Suprapubic skin (tissue), 4 donors: ENCODE results near the gene AJAP1. TPM values are rescaled to one million over a fixed set of nuclear protein-coding genes. Genes with fewer than 3 reads are reported as not detected.

Experiments
- DNase-seq, 2 donors: peaks; one replicate each; pipeline ENCODE4 v3.0.0-alpha.2; 2019; ENCODE audit warnings: low spot score in 2 of 2
- H3K27ac ChIP-seq: fragments of 200-600 bp; sonication (generic); one replicate; pipeline ENCODE4 v1.5.1; 2019
- H3K27me3 ChIP-seq: fragments of 200-600 bp; sonication (generic); one replicate; pipeline ENCODE4 v1.5.1; 2019
- H3K36me3 ChIP-seq: fragments of 200-600 bp; sonication (generic); one replicate; pipeline ENCODE4 v1.5.1; 2019
- H3K4me1 ChIP-seq: fragments of 200-600 bp; sonication (generic); one replicate; pipeline ENCODE4 v1.5.1; 2019
- H3K4me3 ChIP-seq: fragments of 200-600 bp; sonication (generic); one replicate; pipeline ENCODE4 v1.5.1; 2019; ENCODE audit warnings: mild to moderate bottlenecking
- H3K9me3 ChIP-seq: fragments of 200-600 bp; sonication (generic); one replicate; pipeline ENCODE4 v1.5.1; 2019
- EP300 ChIP-seq: sonication (generic); formaldehyde crosslinking; IDR thresholded peaks from one replicate; pipeline ENCODE4 v1.6.1; 2017; ENCODE audit warnings: antibody characterized with exemption
- POLR2A ChIP-seq, 2 donors: fragments of 450-650 bp; IDR thresholded peaks; one replicate each; pipeline ENCODE4 v1.6.1; 2017; ENCODE audit warnings: antibody characterized with exemption in 2 of 2, mild to moderate bottlenecking in 2 of 2, moderate library complexity in 2 of 2
- POLR2AphosphoS5 ChIP-seq, 3 donors: sonication (generic); formaldehyde crosslinking; IDR thresholded peaks; one replicate each; pipeline ENCODE4 v1.6.1; 2017; ENCODE audit warnings: antibody characterized with exemption in 3 of 3
- WGBS: methylation state at CpG from one replicate; pipeline ENCODE4 v1.1.5; 2018; 5-methylcytosine and 5-hydroxymethylcytosine counted together
- total RNA-seq, 4 donors: library from RNA; depleted of rRNA; stranded (reverse); fragments of >200 nt; gene quantifications; one replicate each; pipeline ENCODE4 v1.1.0, GENCODE V29; 2016
- TF ChIP-seq, protein P1 (sequence below), 2 donors: fragments of 200-600 bp in 1 of 2; fragments of 450-650 bp in 1 of 2; sonication (generic) in 1 of 2; IDR thresholded peaks; one replicate each; pipeline ENCODE4 v1.5.1; 2016 to 2019; ENCODE audit warnings: antibody characterized with exemption in 2 of 2, mild to moderate bottlenecking in 1 of 2, moderate library complexity in 1 of 2

Gene AJAP1
- total RNA-seq, 4 donors from 2014 or later, result 0.11 to 2.3 (median 0.80) TPM

DNA sequence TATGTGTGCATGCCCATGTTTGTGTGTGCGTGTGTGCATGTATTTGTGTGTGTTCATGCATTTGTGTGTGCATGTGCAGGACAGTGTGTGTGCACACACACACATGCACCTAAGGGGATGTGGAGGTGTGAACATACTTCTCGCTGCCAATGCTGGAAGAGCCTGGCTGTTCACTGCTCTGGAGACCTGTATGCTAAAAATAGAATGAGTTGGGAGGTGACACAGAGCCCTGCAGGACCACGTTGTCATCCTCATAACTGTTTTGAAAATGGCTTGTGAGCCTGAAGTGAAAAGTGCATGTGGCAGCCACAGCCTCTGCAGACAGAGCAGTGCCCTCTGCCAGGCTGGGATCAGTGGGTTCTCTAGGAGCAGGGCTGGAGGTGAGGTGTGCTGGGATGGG lies 95.8 kb downstream of the AJAP1 start:
- no peak overlapping the region for H3K4me3 ChIP-seq

DNA sequence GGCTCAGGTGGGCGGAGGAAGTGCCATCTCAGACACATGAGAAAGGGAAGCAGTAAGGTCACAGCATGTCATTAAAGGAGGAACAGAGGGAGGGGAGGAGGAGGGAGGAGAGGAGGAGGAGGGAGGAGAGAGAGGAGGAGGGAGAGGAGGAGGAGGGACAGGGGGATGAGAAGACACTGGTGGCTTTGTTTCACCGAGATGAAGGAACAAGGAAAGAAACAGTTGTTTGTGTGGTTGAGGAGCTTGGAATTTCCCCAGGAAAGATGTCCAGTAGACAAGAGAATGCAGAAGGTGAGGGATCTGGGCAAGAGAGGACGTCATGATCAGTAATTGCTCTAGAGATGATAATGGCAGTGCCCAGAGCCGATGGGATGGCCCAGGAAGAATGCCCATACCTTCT lies 97.7 kb downstream of the AJAP1 start:
- Histone ChIP-seq H3K36me3 (no peaks in the 10 kb centered on the region), H3K4me3 (no peak overlapping the region), H3K9me3 (peaks cover 12% of the 10 kb centered on the region), H3K27ac (no peak overlapping the region), H3K27me3 (peaks cover 2% of the 10 kb centered on the region), H3K4me1 (peaks cover 9% of the 10 kb centered on the region)
- WGBS, result 71% methylated on average over 4 of the region's 4 CpGs
- DNase-seq, result no peak
- TF ChIP-seq, protein P1, sequence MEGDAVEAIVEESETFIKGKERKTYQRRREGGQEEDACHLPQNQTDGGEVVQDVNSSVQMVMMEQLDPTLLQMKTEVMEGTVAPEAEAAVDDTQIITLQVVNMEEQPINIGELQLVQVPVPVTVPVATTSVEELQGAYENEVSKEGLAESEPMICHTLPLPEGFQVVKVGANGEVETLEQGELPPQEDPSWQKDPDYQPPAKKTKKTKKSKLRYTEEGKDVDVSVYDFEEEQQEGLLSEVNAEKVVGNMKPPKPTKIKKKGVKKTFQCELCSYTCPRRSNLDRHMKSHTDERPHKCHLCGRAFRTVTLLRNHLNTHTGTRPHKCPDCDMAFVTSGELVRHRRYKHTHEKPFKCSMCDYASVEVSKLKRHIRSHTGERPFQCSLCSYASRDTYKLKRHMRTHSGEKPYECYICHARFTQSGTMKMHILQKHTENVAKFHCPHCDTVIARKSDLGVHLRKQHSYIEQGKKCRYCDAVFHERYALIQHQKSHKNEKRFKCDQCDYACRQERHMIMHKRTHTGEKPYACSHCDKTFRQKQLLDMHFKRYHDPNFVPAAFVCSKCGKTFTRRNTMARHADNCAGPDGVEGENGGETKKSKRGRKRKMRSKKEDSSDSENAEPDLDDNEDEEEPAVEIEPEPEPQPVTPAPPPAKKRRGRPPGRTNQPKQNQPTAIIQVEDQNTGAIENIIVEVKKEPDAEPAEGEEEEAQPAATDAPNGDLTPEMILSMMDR (IDR thresholded peaks at IDR 0.05), result no peak
- TF ChIP-seq POLR2AphosphoS5 (IDR thresholded peaks at IDR 0.05), result no peak
- no peak for TF ChIP-seq EP300
- no peak for TF ChIP-seq POLR2A (IDR thresholded peaks at IDR 0.05)

More for the DNA sequence above, 95.8 kb downstream of the AJAP1 start:
- Histone ChIP-seq H3K27ac (no peak overlapping the region), H3K27me3 (no peaks in the 10 kb centered on the region), H3K9me3 (peaks cover 12% of the 10 kb centered on the region), H3K4me1 (no peaks in the 10 kb centered on the region), H3K36me3 (no peaks in the 10 kb centered on the region)
- no peak for DNase-seq
- 59% methylated on average over 2 of the region's 3 CpGs for WGBS
- no peak for TF ChIP-seq EP300
- TF ChIP-seq POLR2A (IDR thresholded peaks at IDR 0.05), result no peak

DNA sequence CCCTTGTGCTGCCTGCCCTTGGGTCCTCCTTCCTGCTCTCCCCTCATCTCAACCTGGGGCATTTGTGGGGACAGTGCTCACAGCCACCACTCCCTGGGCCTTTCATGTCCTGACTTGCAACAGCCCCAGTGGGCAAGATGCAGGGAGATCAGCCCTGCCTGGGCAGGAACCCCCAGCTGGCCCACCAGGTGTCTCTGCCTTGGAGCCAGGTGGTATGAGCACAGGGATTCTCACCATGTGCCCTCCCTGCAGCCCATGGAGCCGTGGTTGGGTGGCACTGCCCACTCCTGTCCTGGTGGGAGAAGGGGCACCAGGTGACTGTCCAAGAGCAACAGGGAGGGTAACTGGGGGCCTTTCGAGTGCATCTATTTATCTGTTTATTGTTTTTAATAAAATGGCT lies 100.4 kb downstream of the AJAP1 start:
- Histone ChIP-seq H3K9me3 (peaks cover 12% of the 10 kb centered on the region), H3K27ac (no peak overlapping the region), H3K4me1 (peaks cover 9% of the 10 kb centered on the region), H3K36me3 (no peaks in the 10 kb centered on the region), H3K27me3 (peaks cover 2% of the 10 kb centered on the region), H3K4me3 (no peak overlapping the region)
- DNase-seq, result no peak
- TF ChIP-seq, protein P1 (IDR thresholded peaks at IDR 0.05), result no peak
- no peak for TF ChIP-seq EP300
- no peak for TF ChIP-seq POLR2A (IDR thresholded peaks at IDR 0.05)
- no peak for TF ChIP-seq POLR2AphosphoS5 (IDR thresholded peaks at IDR 0.05)
- WGBS, result 83% methylated on average over 1 of the region's 2 CpGs

DNA sequence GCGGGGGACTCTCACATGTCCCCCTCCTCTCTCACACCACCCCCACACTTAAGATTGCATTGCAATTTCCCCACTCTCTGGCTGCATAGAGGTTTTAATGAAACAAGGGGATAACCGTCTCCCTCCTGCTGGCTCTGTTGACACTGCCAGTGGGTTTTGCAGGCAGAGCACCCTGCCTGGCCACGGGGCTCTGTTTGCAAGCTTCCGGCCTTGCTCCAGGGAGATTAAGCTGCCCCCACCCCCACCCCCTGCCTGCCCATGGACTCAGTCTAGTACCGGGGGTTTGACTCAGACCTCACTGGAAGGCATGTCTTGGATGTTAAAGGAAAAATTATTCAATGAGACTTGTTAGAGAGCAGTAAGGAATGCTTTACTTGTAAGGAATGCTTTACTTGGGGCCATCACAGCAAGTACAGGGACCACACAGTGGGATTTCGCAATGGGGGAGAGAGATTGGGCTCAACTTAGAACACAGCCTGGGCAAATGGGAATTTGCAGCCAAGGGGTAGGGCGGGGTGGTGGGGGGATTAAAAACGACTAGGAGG lies 101.0 kb downstream of the AJAP1 start:
- TF ChIP-seq EP300 (no peak), POLR2AphosphoS5 (IDR thresholded peaks at IDR 0.05) (no peak), POLR2A (IDR thresholded peaks at IDR 0.05) (no peak)
- TF ChIP-seq, protein P1 (IDR thresholded peaks at IDR 0.05), result no peak
- 23% methylated on average over 8 of the region's 8 CpGs for WGBS
- H3K27ac ChIP-seq, result no peak overlapping the region
- peaks cover 12% of the 10 kb centered on the region for H3K9me3 ChIP-seq
- no peaks in the 10 kb centered on the region for H3K36me3 ChIP-seq
- H3K27me3 ChIP-seq, result peaks cover 2% of the 10 kb centered on the region
- no peak for DNase-seq
- peaks cover 9% of the 10 kb centered on the region for H3K4me1 ChIP-seq
- no peak overlapping the region for H3K4me3 ChIP-seq

DNA sequence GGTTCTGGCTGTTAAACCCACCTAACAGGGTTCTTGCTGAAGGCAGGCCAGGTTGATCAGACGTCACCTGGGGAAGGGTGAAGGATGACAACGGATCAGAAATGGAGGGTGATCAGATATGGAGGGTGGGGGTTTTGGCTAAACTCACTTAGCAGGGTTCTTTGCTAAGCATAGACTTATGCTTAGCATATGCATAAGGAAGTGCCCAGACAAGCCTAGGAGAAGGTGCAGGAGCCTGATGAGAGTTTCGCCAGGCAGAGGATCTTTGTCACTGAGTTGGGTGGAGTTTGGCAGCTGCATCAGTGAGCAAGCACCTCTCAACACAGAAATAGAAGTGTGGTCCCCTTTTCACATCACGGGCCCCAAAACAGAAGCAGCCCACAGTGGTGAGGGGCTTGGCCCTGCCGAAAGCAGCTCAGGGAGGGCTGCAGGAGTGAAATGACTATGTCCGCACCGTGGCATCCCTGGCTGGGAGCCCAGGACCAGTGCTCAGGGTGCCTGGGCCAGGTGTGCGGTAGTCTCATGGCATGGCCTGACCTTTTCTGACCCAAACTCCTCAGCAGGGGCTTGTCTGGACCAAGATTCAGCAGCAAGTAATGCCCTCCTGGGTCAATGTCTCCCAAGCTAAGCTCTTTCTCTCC lies 101.6 kb downstream of the AJAP1 start:
- Histone ChIP-seq H3K9me3 (peaks cover 12% of the 10 kb centered on the region), H3K27ac (no peak overlapping the region), H3K4me3 (no peak overlapping the region), H3K27me3 (peaks cover 2% of the 10 kb centered on the region), H3K4me1 (peaks cover 9% of the 10 kb centered on the region), H3K36me3 (no peaks in the 10 kb centered on the region)
- TF ChIP-seq EP300 (no peak), POLR2AphosphoS5 (IDR thresholded peaks at IDR 0.05) (no peak), POLR2A (IDR thresholded peaks at IDR 0.05) (no peak)
- TF ChIP-seq, protein P1 (IDR thresholded peaks at IDR 0.05), result no peak
- DNase-seq, result no peak
- 36% methylated on average over 4 of the region's 8 CpGs for WGBS
